Mucosa of descending colon (tissue), 3 donors: ENCODE results near the gene PSMC4. TPM values are rescaled to one million over a fixed set of nuclear protein-coding genes. Genes with fewer than 3 reads are reported as not detected.

Experiments used
- ATAC-seq: fragments of 200-7000 bp; cut with Tn5 transposase; one replicate; pipeline ENCODE4 v1.9.1; 2020; ENCODE audit warnings: mild to moderate bottlenecking, moderate library complexity
- DNase-seq, 3 donors: peaks; one replicate each; pipeline ENCODE4 v3.0.0-alpha.2; 2020
- H3K36me3 ChIP-seq: fragments of 200-600 bp; one replicate; pipeline ENCODE4 v1.8.0; 2021; ENCODE audit warnings: low read depth, mild to moderate bottlenecking
- H3K4me1 ChIP-seq: fragments of 200-600 bp; one replicate; pipeline ENCODE4 v1.8.0; 2021; ENCODE audit warnings: low read depth, mild to moderate bottlenecking
- H3K4me3 ChIP-seq: fragments of 200-600 bp; one replicate; pipeline ENCODE4 v1.8.0; 2021; ENCODE audit warnings: mild to moderate bottlenecking
- H3K9me3 ChIP-seq: fragments of 200-600 bp; one replicate; pipeline ENCODE4 v1.8.0; 2021; ENCODE audit warnings: mild to moderate bottlenecking
- intact Hi-C, 2 donors: fragments of 100-400 bp; cut with DNase I in 1 of 2; cut with micrococcal nuclease in 1 of 2; formaldehyde crosslinking; loops; one replicate each; pipeline versions ENCODE4 v1.11.0 to v1.11.1; 2022; cut with DNase I, micrococcal nuclease
- total RNA-seq, 3 donors: library from RNA; stranded (reverse); fragmentation: NEBNext Ultra II Directional in 2 of 3; extraction: Animal tissue kit (Norgen Biotek cat#: 25700) in 2 of 3; gene quantifications; one replicate each; pipeline versions ENCODE4 v1.2.1 to v1.2.4, GENCODE V29; 2021 to 2023
- TF ChIP-seq, protein P1 (sequence below): fragments of 200-600 bp; IDR thresholded peaks from one replicate; pipeline ENCODE4 v1.8.0; 2022; ENCODE audit warnings: antibody characterized with exemption, mild to moderate bottlenecking
- donor health status: DM: no; HTN: no; CAD: no; lungs with moderate emphysema.
- donor health status: DM: no; HTN: no; CAD: no.
- donor health status: DM: no; HTN: yes; CAD: no.

PSMC4 gene
- total RNA-seq, 3 donors from 2014 or later = 73.4 to 89.9 (median 77.5) TPM

DNA sequence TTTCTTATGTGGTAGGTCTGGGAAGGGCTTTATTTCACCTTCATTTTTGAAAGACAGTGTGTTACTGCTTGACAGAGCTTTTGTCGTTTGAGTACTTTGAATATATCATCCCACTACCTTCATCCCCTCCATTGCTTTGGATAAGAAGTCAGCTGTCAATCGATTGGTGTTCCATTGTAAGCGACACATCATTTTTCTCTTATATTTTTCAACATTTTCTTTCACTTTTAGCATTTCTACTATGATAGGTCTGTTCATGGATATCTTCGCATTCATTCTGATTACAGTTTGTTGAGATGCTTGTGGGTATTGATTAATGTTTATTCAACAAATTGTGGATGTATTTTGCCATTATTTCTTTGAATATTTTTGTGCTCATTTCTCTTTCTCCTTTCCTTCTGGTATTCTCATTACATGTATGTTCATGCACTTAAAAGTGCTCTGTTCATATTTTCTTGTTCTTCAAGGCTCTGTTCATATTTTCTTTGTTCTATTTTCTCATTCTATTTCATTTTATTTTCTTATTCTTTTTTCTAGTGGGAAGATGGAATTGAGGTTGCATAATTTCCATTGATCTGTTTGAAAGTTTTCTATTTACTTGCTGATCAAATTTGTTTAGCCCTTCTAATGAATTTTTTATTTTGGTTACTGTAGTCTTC lies 55.1 kb downstream of the PSMC4 start:
- Histone ChIP-seq H3K9me3 (peaks cover 97% of the 10 kb centered on the region), H3K36me3 (no peaks in the 10 kb centered on the region), H3K4me1 (no peaks in the 10 kb centered on the region), H3K4me3 (no peak overlapping the region)
- no peak for ATAC-seq
- intact Hi-C loops = no loop called here
- DNase-seq = no peak
- TF ChIP-seq, protein P1, sequence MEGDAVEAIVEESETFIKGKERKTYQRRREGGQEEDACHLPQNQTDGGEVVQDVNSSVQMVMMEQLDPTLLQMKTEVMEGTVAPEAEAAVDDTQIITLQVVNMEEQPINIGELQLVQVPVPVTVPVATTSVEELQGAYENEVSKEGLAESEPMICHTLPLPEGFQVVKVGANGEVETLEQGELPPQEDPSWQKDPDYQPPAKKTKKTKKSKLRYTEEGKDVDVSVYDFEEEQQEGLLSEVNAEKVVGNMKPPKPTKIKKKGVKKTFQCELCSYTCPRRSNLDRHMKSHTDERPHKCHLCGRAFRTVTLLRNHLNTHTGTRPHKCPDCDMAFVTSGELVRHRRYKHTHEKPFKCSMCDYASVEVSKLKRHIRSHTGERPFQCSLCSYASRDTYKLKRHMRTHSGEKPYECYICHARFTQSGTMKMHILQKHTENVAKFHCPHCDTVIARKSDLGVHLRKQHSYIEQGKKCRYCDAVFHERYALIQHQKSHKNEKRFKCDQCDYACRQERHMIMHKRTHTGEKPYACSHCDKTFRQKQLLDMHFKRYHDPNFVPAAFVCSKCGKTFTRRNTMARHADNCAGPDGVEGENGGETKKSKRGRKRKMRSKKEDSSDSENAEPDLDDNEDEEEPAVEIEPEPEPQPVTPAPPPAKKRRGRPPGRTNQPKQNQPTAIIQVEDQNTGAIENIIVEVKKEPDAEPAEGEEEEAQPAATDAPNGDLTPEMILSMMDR = no peak

DNA sequence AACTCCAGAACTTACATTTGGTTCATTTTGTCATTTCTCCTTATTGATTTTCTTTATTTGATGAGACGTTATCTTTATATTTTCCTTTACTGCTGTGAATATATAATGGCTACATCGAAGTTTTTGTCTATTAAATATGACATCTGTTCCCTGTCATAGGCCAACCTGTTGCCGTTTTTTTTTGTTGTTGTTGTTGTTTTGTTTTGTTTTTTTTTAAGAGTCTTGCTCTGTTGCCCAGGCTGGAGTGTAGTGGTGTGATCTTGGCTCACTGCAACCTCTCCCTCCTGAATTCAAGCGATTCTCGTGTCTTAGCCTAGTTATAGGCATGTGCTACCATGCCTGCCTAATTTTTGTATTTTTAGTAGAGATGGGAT lies 55.6 kb downstream of the PSMC4 start:
- DNase-seq = no peak
- H3K4me3 ChIP-seq = no peak overlapping the region
- intact Hi-C loops = no loop called here
- ATAC-seq = no peak
- no peaks in the 10 kb centered on the region for H3K36me3 ChIP-seq
- H3K9me3 ChIP-seq = peaks cover 97% of the 10 kb centered on the region
- TF ChIP-seq, protein P1 = no peak
- H3K4me1 ChIP-seq = no peaks in the 10 kb centered on the region

Other genes starting within 250 kb of the PSMC4 start
- 1 to 10 TPM in 1 of 3 donors, not detected in 2; 1.2 TPM for gene CLC, start 233.1 kb upstream of the PSMC4 start, total RNA-seq
- not detected for gene LEUTX, start 192.3 kb upstream of the PSMC4 start, total RNA-seq
- 10 to 100 TPM; 14.5 to 27.2 (median 23.7) TPM for gene DYRK1B, start 137.0 kb upstream of the PSMC4 start, total RNA-seq
- gene FBL, start 124.8 kb upstream of the PSMC4 start, total RNA-seq = 100 to 1,000 TPM; 126 to 200 (median 155) TPM
- 1,000 to 10,000 TPM; 1,609 to 4,808 (median 4,422) TPM for gene FCGBP, start 36.5 kb upstream of the PSMC4 start, total RNA-seq
- gene ZNF546, start 25.9 kb downstream of the PSMC4 start, total RNA-seq = 10 to 100 TPM in 1 of 3 donors, 1 to 10 TPM in 2; 2.3 to 10.2 (median 2.9) TPM
- 10 to 100 TPM; 16.9 to 30.9 (median 21.8) TPM for gene ZNF780B, start 85.1 kb downstream of the PSMC4 start, total RNA-seq
- gene ZNF780A, start 119.8 kb downstream of the PSMC4 start, total RNA-seq = 10 to 100 TPM; 15.9 to 17.7 (median 17.3) TPM
- 10 to 100 TPM; 11.0 to 23.3 (median 12.2) TPM for gene MAP3K10, start 220.3 kb downstream of the PSMC4 start, total RNA-seq
- 1 to 10 TPM in 1 of 3 donors, not detected in 2; 2.0 TPM for gene TTC9B, start 247.2 kb downstream of the PSMC4 start, total RNA-seq